PC-9 (cell line): Measurements from ENCODE around the gene B3GALT6.

ENCODE experiments used
- EZH2 ChIP-seq: fragments of 200-600 bp; sonication (generic); IDR thresholded peaks from 2 replicates; pipeline ENCODE4 v1.8.0; 2017; ENCODE audit warnings: antibody characterized with exemption, low read depth
- TF ChIP-seq, protein P1 (sequence below): fragments of 200-600 bp; sonication (generic); conservative IDR thresholded peaks from 2 replicates; pipeline ENCODE4 v1.6.1; 2017; ENCODE audit warnings: mixed run types, antibody characterized with exemption, mild to moderate bottlenecking, moderate library complexity

DNA sequence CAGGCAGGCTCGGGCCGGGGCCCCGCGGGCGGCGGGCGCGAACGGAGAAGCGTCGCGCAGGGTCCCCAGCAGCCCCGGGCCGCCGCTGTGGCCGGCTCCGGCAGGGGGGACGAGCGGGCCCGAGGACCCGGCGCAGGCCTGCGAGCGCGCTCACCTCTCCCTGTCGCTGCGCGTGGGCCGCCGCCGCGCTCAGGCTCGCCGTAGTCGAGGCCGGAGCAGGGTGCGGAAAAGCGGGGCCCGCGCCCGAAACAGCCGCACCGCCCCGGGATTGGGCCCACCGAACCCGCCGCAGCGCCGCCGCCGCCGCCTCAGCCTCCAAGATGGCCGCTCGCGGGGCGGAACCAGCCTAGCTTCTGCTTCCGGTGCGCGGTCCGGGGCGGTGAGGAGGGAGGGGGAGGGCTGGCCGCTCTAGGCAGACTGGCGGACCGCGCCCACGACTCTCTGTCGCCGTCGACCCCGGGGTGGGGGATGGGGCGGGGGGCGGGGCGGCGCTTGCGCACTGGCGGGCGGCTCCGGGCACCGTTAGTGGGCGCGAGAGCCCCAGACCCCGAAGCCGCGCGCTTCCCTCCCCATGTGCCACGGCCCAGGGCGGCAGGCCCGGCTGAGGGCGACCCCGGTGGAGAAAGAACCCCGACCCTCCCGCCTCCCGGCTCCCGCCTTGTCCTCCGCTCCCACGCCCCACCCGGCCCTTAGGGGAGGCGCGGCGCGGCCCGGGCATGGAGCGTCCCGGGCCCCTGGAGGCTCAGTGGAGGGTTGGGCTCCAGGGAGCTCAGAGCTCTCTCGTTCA lies 41.7 kb downstream of the B3GALT6 start, which contains the start of gene UBE2J2:
- no peak for TF ChIP-seq EZH2
- TF ChIP-seq, protein P1, sequence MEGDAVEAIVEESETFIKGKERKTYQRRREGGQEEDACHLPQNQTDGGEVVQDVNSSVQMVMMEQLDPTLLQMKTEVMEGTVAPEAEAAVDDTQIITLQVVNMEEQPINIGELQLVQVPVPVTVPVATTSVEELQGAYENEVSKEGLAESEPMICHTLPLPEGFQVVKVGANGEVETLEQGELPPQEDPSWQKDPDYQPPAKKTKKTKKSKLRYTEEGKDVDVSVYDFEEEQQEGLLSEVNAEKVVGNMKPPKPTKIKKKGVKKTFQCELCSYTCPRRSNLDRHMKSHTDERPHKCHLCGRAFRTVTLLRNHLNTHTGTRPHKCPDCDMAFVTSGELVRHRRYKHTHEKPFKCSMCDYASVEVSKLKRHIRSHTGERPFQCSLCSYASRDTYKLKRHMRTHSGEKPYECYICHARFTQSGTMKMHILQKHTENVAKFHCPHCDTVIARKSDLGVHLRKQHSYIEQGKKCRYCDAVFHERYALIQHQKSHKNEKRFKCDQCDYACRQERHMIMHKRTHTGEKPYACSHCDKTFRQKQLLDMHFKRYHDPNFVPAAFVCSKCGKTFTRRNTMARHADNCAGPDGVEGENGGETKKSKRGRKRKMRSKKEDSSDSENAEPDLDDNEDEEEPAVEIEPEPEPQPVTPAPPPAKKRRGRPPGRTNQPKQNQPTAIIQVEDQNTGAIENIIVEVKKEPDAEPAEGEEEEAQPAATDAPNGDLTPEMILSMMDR: no peak
